ENCODE measurements around the gene GRIA1.

GRIA1 gene

DNA sequence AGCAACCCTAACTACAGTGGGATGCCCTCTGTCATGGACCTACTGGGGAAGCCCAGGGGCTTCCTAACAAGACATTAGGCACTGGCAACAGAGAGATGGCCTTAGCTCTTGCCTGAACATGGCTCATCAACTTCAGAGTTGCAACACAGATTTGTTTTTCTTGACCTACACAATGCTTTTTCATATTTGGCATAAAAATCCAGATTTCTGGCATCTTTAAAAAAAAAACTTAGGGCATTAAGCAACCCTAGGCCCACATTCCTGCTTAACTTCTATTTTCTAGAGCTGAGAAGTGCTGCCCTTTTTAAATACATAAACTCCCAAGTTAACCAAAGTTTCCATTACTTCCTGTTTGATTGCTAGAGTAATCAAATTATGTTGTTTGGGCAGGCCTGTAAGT lies 8.0 kb downstream of the GRIA1 start:
- peak; percentile 85 for DNase-seq (ENCODE audit: low read depth)

GRCh38 chr5:153500178-153500577 lies 9.7 kb downstream of the GRIA1 start:
- no peak for DNase-seq (ENCODE audit: low read depth)

- DNase-seq (ENCODE audit: low read depth), result no peak
Observed at GRCh38 chr5:153504726-153505125, 14.3 kb downstream of the GRIA1 start.

GRCh38 chr5:153508700-153509099 lies 18.2 kb downstream of the GRIA1 start:
- no peak for DNase-seq (ENCODE audit: low read depth)

- DNase-seq (ENCODE audit: low read depth), result no peak
Observed at GRCh38 chr5:153511622-153512021, 21.2 kb downstream of the GRIA1 start.

- no peak for DNase-seq (ENCODE audit: low read depth)
Observed at GRCh38 chr5:153513156-153513555, 22.7 kb downstream of the GRIA1 start.

DNA sequence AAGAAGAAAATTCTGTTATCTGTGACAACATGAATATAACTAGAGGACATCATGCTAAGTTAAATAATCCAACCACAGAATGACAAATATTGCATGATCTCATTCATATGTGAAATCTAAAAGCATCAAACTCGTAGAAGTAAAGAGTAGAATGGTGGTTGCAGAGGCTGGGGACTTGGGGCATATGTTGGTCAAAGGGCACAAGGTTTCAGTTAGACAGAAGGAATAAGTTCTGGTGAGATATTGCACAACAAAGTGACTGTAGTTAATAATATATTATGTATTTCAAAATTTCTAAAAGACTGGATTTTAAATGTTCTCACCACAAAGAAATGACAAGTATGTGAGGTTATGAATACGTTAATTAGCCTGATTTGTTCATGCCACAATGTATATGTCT lies 24.8 kb downstream of the GRIA1 start:
- DNase-seq (ENCODE audit: low read depth), result peak; percentile 86

- no peak for DNase-seq (ENCODE audit: low read depth)
Observed at GRCh38 chr5:153516504-153517240, 26.2 kb downstream of the GRIA1 start.

DNA sequence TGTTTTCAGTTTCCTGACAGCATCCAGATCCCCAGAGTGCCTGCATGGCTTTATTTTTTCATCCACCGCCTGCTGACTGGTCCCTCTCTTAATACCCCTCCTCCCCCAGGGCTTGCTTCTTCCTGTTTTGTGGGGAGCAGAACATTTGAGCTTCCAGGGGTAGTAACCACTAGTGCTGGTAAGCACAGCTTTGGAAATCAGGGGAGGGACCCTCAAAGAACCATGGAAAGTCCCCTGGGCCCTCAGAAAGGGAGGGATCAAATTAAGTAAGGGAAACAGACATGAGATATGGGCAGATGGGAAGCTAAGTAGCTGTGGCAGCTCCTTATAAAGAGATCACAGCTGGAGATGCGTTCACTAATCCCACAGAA lies 26.8 kb downstream of the GRIA1 start:
- DNase-seq (ENCODE audit: low read depth), result no peak

- DNase-seq (ENCODE audit: low read depth), result no peak
Observed at GRCh38 chr5:153520137-153520536, 29.7 kb downstream of the GRIA1 start.

- peak; percentile 44 for DNase-seq (ENCODE audit: low read depth)
Observed at GRCh38 chr5:153520952-153521351, 30.5 kb downstream of the GRIA1 start.

DNA sequence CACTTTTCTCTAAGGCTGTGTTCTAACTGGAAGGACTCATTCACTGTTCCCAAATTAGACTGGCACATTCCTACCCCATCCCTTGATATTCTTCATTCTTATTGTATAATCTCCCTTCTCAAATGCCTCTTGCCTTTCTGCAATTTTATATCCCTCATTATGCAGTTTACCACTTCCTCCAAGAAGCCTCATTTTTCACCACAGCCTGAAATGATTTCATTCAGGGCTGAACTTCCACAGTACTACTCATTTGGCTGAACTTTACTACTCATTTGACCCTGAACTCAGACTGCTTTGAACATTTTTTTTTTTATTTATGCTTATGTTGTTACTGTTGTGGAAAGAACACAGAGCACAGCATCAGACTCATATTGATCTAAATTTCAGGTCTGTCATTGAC lies 32.7 kb downstream of the GRIA1 start:
- DNase-seq (ENCODE audit: low read depth), result peak; percentile 63

- DNase-seq (ENCODE audit: low read depth), result peak; percentile 59
Observed at GRCh38 chr5:153523831-153524230, 33.4 kb downstream of the GRIA1 start.

DNA sequence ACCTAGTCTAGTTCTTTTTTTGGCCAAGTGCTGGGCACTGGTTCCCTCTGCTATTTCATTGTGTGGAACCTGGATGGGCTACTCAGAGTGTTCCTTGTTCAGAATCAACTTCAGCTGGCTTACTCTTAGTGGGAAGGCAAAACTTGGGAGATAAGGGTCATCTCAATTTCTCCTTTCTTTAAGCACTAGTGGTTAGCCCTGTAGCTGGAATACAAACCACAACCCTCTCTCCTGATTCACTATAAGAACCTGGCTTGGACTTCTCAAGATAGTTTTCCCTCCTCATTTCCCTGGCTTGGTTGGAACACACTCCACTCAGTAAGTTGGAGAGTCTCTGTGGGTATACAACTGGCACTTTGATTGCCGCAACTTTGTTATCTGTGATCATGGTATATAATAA lies 35.1 kb downstream of the GRIA1 start:
- DNase-seq (ENCODE audit: low read depth), result no peak

- DNase-seq (ENCODE audit: low read depth), result no peak
Observed at GRCh38 chr5:153530357-153531143, 40.1 kb downstream of the GRIA1 start.

GRCh38 chr5:153533546-153533945 lies 43.1 kb downstream of the GRIA1 start:
- DNase-seq (ENCODE audit: low read depth), result no peak

DNA sequence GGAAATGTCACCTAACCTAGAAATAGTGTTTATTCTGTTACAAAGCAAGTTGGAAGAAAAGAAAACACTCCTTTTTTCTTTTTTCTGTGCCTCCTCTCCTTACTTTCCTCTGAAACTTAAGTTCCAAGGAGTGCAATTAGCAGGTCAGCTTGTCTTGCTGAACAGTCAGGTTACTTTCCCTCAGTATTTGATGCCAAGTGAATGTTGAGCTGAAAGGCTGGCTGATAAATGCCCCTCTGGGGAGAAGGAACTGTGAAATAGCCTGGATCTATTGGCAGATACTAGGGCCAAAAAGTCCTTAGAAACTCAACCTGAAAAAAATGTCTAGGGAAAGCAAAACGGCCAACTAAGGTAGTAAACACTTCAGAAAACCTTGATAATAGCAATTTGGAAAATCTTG lies 43.6 kb downstream of the GRIA1 start:
- DNase-seq (ENCODE audit: low read depth), result no peak

- no peak for DNase-seq (ENCODE audit: low read depth)
Observed at GRCh38 chr5:153537207-153537606, 46.7 kb downstream of the GRIA1 start.

DNA sequence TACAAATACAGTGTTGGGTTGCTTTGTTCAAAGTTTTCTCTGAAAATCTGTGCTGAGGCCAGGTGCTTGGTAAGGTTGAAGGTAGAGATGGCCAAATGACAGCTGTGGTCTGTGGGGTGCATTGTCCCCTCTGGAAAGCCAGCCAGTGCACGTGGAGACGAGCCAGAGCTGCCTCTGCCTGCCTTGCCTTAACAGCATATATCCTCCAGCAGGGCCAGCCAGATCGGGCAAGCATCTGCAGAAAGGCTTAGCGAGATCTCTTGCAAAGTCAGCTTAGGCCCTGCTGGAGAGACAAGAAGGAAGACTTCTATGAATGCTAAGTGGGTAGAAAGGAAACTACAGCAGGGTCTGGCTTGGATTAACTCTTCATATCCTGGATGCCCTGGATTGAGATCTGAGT lies 49.5 kb downstream of the GRIA1 start:
- DNase-seq (ENCODE audit: low read depth), result no peak

DNA sequence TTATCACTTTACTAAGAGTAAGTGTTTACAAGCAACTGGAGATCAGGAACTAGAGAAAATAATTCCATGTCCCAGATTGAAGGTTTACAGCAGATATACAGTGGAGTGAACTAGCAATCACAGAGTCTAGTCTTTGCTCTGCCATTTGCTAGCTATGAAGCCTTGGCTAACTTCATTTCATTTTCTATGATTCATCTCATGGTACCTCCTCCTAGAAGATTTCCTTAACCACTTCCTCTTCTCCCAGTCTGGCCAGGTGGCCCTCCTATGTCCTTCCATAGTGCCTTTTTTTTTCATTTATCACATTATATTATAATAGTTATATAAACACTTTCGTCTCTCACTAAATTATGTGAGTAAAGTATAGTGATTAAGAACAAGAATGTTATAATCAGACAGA lies 52.1 kb downstream of the GRIA1 start:
- no peak for DNase-seq (ENCODE audit: low read depth)

DNA sequence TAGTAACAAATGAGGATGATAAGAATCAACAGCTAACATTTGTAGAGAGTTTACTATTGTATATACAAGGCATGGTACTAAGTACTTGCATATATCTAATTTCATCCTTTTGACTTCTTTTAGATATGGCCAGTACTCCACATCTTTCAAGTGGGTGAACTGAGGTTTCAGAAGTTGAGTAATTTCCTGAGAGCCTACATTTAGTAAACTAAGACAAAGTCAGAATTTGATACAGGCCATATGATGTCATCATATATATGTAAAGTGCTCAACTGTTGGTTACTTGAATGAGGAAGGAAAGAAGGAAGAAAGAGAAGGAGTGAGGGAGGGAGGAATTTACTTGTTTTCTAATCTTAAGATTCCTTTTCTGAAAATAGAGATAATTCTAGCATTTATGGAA lies 52.8 kb downstream of the GRIA1 start:
- DNase-seq (ENCODE audit: low read depth), result no peak

DNA sequence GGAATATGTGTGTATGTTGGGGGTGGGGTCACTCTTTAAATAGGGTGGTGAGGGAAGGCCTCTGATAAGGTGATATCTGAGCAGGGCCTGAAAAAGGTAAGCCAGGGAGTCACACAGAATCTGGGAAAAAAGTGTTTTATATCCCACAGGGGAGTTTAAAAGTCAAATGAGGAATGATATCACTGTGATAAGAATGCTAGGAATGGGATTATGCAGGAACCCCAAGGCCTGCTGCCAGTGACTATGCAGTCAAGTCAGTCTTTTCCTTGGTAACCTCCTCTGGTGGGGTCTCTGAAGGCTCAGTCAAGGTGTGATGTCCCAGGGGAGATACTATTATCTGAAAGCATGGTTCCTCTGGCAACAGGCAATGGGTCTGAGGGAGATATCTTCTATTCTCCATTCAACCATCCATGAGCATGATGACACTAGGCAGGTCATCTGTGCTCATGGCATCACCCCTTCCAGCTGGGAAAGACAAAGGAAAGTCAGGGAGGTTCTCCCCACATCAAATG lies 53.5 kb downstream of the GRIA1 start:
- no peak for DNase-seq (ENCODE audit: low read depth)

- no peak for DNase-seq (ENCODE audit: low read depth)
Observed at GRCh38 chr5:153544706-153545105, 54.2 kb downstream of the GRIA1 start.

All from fibroblast of gingiva (primary cell).